ENCODE measurements around the gene TSC22D3.

The TSC22D3 gene

GRCh38 chrX:107724653-107725052 is 50.9 kb downstream of the TSC22D3 start:
- no peak for DNase-seq (ENCODE audit: low read depth)
- TF ChIP-seq CTCF (conservative IDR thresholded peaks at IDR 0.05; ENCODE audit: low read depth, low read length): no peak
- no peak overlapping the region for H3K4me3 ChIP-seq (ENCODE audit: low read length)

GRCh38 chrX:107723511-107723910 is 52.1 kb downstream of the TSC22D3 start:
- DNase-seq (ENCODE audit: low read depth): no peak
- TF ChIP-seq CTCF (conservative IDR thresholded peaks at IDR 0.05; ENCODE audit: low read depth, low read length): no peak
- H3K4me3 ChIP-seq (ENCODE audit: low read length): no peak overlapping the region

GRCh38 chrX:107721966-107722707 is 53.5 kb downstream of the TSC22D3 start:
- no peak overlapping the region for H3K4me3 ChIP-seq (ENCODE audit: low read length)
- no peak for TF ChIP-seq CTCF (conservative IDR thresholded peaks at IDR 0.05; ENCODE audit: low read depth, low read length)
- DNase-seq (ENCODE audit: low read depth): no peak

GRCh38 chrX:107721318-107721717 is 54.3 kb downstream of the TSC22D3 start:
- DNase-seq (ENCODE audit: low read depth): no peak
- no peak for TF ChIP-seq CTCF (conservative IDR thresholded peaks at IDR 0.05; ENCODE audit: low read depth, low read length)

GRCh38 chrX:107718156-107718621 is 57.4 kb downstream of the TSC22D3 start:
- peak; percentile 82 for TF ChIP-seq CTCF (conservative IDR thresholded peaks at IDR 0.05; ENCODE audit: low read depth, low read length)
- DNase-seq (ENCODE audit: low read depth): no peak
- no peak overlapping the region for H3K4me3 ChIP-seq (ENCODE audit: low read length)

More at GRCh38 chrX:107721318-107721717, 54.3 kb downstream of the TSC22D3 start:
- H3K4me3 ChIP-seq (ENCODE audit: low read length): no peak overlapping the region

- peak overlapping the region; percentile 71 for H3K4me3 ChIP-seq (ENCODE audit: low read length)
- DNase-seq (ENCODE audit: low read depth): no peak
- TF ChIP-seq CTCF (conservative IDR thresholded peaks at IDR 0.05; ENCODE audit: low read depth, low read length): no peak
Observed at GRCh38 chrX:107716816-107717700, 58.5 kb downstream of the TSC22D3 start.

Data from retinal pigment epithelial cell (primary cell).